Activated naive CD8-positive, alpha-beta T cell (primary cell): ENCODE data around the gene CFAP65.

Experiments
- H3K27ac Mint-ChIP-seq: one replicate; pipeline ENCODE4 v1.8.0; 2021; ENCODE audit warnings: mixed read lengths
- H3K27me3 Mint-ChIP-seq: one replicate; pipeline ENCODE4 v1.8.0; 2021; ENCODE audit warnings: mixed read lengths
- H3K36me3 Mint-ChIP-seq: one replicate; pipeline ENCODE4 v1.8.0; 2021; ENCODE audit warnings: mixed read lengths
- H3K4me1 Mint-ChIP-seq: one replicate; pipeline ENCODE4 v1.8.0; 2021; ENCODE audit warnings: low read depth, mixed read lengths
- H3K4me3 Mint-ChIP-seq: one replicate; pipeline ENCODE4 v1.8.0; 2021; ENCODE audit warnings: mild to moderate bottlenecking, mixed read lengths
- H3K9me3 Mint-ChIP-seq: one replicate; pipeline ENCODE4 v1.8.0; 2021; ENCODE audit warnings: low read depth, mixed read lengths

Gene CFAP65

DNA sequence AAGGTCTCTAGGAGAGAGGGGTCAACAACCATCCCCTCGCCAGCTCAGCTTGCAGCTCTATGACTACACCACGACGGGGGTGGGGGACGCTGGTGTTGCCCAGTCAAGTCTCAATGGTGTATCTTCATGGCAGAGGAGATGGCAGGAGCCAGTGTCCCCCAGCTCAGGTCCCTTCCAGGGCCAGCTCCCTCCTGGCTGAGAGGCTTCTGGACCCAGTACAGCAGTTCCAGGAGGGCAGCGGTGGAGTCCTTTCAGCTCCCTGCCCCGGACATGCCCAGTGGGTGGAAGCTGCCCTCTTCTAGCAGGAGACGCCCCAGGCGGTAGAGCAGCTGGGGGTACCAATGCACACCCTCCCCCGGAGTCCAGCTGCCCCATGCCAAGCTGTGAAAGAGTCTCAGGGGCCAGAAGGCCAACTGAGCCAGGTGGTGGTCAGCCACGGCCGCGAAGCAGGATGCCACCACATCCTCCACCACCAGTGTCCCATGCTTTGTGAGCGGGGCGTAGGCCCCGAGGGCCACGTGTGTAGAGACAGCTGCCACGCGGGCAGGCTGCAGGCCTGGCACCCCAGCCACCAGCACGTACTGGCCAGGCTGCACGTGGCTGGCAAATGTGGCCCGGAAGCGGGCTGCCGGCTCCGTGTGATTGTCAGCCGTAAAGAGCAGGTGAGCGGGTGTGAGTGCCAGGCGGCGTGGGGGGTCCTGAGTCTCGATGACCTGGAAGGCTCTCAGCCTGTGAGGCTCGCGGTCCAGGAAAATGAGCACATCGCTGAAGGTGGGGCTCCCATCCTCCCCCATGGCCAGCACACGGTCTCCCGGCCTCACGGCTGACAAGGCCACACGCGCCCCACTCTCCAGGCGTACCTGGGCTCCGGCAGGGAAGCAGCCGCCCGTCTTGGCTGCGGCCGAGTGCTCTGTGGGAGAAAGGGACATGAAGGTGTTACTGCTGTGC is 13.9 kb upstream of the CFAP65 start:
- Mint-ChIP-seq H3K9me3 (no peaks in the 10 kb centered on the region), H3K36me3 (no peaks in the 10 kb centered on the region), H3K27ac (no peak overlapping the region), H3K27me3 (peaks cover 30% of the 10 kb centered on the region), H3K4me3 (no peak overlapping the region), H3K4me1 (peaks cover 18% of the 10 kb centered on the region)

DNA sequence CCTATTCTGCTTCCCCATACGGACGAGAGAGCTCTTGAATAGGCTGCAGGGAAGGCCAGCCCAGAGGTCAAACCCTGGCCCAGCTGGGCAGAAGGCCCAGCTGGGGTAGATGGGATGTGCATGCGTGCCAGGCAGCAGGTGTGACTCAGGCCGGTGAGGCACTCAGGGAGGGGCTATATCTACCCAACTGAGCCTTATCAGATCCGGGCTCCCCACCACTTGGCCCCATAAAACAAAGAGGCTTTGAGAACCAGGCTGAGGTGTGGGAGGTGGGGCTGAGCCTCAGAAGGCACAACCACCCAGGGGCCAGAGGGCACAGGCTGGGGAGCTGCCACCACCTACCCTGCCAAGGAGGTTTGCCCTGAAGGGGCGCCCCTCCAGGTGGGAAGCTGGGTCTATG is 8.0 kb upstream of the CFAP65 start:
- no peak overlapping the region for H3K4me3 Mint-ChIP-seq
- H3K36me3 Mint-ChIP-seq = no peaks in the 10 kb centered on the region
- no peaks in the 10 kb centered on the region for H3K4me1 Mint-ChIP-seq
- no peaks in the 10 kb centered on the region for H3K9me3 Mint-ChIP-seq
- H3K27me3 Mint-ChIP-seq = peaks cover 46% of the 10 kb centered on the region
- no peak overlapping the region for H3K27ac Mint-ChIP-seq

DNA sequence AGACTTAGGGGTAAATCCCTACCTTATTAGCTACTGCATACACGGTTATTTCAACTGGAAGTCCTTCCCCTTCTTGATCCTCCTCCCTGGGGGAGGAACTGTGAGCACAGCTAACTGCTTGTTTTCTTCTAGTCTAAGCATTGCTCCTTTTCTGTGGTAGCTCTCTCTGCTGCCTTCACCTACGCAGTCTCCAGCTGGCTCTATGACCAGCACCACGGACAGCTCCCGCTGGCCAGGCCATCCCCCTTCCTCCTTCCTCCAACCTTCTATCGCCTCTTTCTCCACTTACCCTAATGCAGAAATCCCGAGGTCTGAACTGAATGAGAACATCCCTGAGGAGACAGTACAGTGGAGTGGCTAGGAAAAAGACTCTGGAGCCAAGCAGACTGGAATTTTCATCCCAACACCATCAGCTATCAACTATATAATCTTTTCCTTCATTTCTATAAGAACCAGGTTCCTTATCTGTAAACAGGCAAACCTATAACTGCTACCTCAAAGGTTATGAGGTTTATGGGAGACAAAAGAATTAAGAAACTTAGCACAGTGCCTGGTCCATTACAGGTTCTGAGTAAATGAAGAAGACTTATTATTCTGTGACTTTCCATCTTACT is 4.7 kb upstream of the CFAP65 start:
- no peak overlapping the region for H3K4me3 Mint-ChIP-seq
- no peak overlapping the region for H3K27ac Mint-ChIP-seq
- peaks cover 6% of the 10 kb centered on the region for H3K4me1 Mint-ChIP-seq
- no peaks in the 10 kb centered on the region for H3K9me3 Mint-ChIP-seq
- H3K36me3 Mint-ChIP-seq = no peaks in the 10 kb centered on the region
- H3K27me3 Mint-ChIP-seq = peaks cover 51% of the 10 kb centered on the region

DNA sequence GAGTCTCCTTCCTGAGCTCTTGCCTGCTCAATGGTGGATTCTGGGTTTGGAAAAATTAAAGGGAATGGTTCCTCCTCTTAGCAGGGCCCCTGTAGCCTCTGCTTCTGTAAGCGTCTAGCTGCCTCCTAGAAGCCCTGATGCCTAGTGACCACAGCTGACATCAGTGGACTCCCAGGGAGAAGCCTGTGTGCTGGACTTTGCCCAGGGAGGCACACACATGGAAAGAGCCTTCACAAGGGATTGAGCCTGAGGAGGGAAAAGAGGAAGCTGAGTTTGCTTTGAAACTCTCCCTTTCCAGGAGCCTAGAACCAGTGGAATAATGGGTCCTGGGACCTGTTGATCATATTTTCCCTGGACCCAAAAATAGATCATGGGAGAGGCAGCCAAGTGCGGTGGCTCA is 1.4 kb upstream of the CFAP65 start:
- Mint-ChIP-seq H3K27ac (no peak overlapping the region), H3K4me1 (peaks cover 6% of the 10 kb centered on the region), H3K36me3 (no peaks in the 10 kb centered on the region), H3K9me3 (no peaks in the 10 kb centered on the region), H3K27me3 (peaks cover 39% of the 10 kb centered on the region), H3K4me3 (no peak overlapping the region)

DNA sequence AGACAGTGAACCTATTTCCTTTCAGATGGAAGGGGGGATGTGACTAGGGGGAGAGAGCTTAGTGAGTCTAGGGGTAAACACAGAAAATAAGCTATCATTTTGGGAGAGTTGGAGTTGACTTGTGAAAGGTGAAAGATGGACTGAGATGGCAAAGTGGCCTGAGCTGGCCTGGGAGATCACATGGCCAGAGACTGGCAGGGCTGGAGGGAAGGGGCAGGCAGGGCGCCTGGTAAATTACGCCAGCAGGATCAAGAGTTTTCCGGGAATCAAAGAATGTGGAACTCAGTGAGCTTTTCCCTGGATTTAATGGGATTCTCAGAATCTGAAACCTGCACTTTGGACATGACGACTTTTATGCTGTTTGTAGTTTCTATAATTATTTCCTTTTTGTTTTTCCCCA is 841 bp upstream of the CFAP65 start:
- Mint-ChIP-seq H3K4me3 (no peak overlapping the region), H3K27me3 (peaks cover 35% of the 10 kb centered on the region), H3K4me1 (peaks cover 6% of the 10 kb centered on the region), H3K9me3 (no peaks in the 10 kb centered on the region), H3K27ac (no peak overlapping the region), H3K36me3 (no peaks in the 10 kb centered on the region)

DNA sequence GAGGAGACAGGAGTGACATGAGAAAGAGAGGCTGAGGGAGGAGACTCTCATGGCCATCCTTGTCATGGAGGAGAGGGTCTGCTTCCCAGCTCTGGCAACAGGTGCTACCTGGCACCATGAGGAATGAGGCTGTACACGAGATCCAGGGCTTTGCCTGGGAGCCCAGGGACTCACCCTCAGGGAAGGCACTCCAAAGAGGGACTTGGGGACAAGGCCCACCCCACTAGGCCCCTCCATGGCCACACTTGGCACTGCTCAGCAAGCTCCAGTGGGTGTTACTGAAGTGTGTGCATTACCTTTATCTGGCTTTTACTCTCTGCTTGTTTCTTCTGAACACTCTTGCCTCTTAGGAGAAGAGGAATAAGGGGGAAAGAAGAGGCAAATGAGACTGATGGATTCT is 2.7 kb downstream of the CFAP65 start:
- Mint-ChIP-seq H3K4me1 (peaks cover 6% of the 10 kb centered on the region), H3K9me3 (no peaks in the 10 kb centered on the region), H3K27me3 (peaks cover 29% of the 10 kb centered on the region), H3K36me3 (no peaks in the 10 kb centered on the region), H3K4me3 (no peak overlapping the region), H3K27ac (no peak overlapping the region)

DNA sequence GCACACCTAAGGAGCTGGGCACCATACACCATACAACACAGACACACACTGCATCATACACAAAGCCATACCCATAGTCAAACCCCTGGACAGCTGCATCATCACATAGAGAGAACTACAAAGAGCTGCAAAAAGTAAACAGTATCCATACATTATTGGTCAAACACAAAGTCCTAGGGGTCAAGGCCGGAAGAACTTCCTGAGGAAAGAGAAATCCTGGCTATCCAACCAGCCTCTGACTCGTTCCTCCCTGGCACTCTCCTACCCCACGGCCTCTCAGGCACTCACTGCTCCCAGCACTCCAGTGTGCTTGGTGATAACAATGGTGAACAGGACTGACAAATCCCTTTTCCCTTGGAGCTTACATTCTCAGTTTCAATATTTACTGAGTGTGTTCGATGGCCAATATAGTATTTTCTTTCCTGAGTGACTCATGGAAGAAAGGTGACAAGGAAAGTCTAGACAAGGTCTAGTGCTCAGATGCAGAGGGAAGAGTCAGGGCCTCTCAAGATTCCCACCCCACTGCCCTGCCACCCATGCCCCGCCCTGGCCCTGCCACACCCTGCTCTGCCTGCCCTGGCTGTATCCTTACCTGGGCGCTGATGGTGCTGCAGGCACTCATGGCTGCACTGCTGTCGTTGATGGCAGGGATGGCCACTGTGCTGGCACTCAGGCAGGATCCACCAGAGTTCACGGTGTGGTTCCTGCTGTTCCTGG is 3.4 kb downstream of the CFAP65 start:
- Mint-ChIP-seq H3K27me3 (peaks cover 28% of the 10 kb centered on the region), H3K27ac (no peak overlapping the region), H3K36me3 (no peaks in the 10 kb centered on the region)

DNA sequence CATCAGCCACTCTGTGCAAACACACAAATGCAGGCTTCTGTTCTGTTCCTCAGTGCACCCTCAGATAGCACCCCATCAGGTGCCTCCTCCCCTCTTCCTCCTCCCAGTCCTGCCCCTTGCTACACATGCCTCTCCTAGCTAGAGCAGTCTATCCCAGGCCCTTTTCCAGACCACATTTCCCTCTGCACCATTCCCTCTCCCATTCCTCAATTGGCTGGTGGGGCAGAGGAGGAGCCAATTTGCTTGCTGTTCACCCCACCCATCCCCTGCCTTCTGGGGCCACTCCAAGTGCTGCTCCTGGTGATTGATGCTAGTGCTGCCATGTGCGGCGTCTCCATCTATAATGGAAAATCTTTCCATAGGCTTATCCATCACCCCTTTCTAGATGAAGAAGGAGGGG is 5.4 kb downstream of the CFAP65 start:
- no peak overlapping the region for H3K27ac Mint-ChIP-seq
- H3K9me3 Mint-ChIP-seq = no peaks in the 10 kb centered on the region
- H3K4me1 Mint-ChIP-seq = no peaks in the 10 kb centered on the region
- peaks cover 22% of the 10 kb centered on the region for H3K27me3 Mint-ChIP-seq
- no peaks in the 10 kb centered on the region for H3K36me3 Mint-ChIP-seq
- no peak overlapping the region for H3K4me3 Mint-ChIP-seq

More for the DNA sequence above, 3.4 kb downstream of the CFAP65 start:
- Mint-ChIP-seq H3K4me3 (no peak overlapping the region), H3K4me1 (peaks cover 6% of the 10 kb centered on the region), H3K9me3 (no peaks in the 10 kb centered on the region)

DNA sequence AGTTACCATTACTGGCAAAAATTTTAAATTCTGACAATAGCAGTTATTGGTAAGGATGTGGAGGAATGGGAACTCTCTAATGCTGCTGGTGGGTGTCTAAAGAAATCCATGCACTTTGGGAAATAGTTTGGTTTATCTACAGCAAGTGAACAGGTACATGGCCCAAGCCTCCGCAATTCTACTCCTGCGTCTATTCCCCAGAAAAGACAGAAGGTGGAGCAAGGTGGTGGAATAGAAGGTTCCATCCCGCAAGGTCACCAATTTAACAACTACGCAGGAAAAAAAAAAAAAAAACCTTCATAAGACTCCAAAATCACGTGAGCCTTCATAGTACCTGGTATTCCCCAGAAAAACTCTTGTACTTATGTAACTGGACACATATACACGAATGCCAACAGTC is 6.5 kb downstream of the CFAP65 start:
- Mint-ChIP-seq H3K27me3 (peaks cover 18% of the 10 kb centered on the region), H3K4me3 (no peak overlapping the region), H3K36me3 (no peaks in the 10 kb centered on the region), H3K27ac (no peak overlapping the region), H3K4me1 (no peaks in the 10 kb centered on the region), H3K9me3 (no peaks in the 10 kb centered on the region)

DNA sequence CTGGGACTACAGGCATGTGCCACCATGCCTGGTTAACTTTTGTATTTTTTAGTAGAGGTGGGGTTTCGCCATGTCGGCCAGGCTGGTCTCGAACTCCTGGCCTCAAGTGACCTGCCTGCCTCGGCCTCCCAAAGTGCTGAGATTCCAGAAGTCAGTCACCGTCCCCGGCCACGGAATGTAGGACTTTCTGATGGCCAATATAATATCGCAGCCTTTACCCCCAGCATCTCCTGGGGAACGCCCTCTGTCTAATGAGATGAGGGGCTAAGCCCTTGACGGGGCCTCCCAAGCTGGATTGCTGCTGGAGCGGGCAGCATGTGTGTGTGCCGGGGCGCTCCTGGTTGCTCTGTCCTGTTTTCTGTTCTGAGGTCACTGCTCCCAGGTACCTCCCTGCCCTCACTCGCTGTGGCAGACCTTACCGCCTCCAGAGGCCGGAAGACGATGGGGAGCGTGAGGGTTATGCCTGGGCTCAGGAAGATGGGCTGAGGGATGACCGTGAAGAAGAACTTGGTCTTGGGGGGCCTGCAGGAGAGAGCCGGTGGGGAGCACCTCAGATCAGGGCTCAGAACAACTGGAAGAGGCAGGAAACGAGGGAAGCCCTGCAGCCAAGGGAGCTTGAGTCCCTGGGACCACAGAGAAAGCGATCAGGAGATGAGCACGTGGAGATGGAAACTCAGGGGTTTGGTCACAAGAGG is 9.1 kb downstream of the CFAP65 start:
- peaks cover 13% of the 10 kb centered on the region for H3K27me3 Mint-ChIP-seq
- no peaks in the 10 kb centered on the region for H3K36me3 Mint-ChIP-seq
- H3K27ac Mint-ChIP-seq = no peak overlapping the region
- no peak overlapping the region for H3K4me3 Mint-ChIP-seq
- H3K4me1 Mint-ChIP-seq = no peaks in the 10 kb centered on the region
- H3K9me3 Mint-ChIP-seq = no peaks in the 10 kb centered on the region

DNA sequence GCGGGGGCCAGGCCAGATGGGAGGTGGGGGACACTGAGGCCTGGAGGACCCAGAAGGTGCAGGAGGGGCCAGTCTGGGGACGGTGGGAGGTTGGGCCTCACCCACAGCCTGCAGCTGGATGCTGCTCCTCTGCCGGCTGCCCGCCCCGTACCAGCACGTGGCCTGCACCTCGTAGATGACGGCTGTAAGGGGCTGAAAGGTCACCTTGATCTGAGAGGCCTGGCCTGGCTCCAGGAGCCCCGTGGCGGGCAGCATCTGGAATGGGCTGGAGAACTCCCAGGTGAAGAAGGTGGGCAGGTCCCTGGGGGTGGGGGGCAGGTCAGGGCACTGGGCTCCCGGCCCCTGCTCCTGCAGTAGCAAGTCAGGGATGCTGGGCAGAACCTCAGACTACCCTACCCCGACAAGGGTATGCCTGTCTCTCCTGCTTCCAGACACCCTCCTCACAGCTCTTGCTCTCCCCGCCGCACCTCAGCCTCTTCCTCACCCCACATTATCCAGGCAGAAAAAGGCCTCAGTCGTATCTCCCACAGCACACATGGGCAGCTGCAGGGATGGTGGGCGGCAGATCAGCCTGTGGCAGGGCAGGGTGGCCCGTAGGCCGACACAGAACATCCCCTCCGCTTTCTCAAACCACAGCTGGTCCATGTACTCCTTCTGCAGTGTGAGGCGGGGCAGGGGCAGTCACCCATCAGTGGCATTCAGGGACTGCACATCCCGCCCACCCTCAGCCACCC is 10.1 kb downstream of the CFAP65 start:
- Mint-ChIP-seq H3K4me3 (no peak overlapping the region), H3K4me1 (no peaks in the 10 kb centered on the region)

DNA sequence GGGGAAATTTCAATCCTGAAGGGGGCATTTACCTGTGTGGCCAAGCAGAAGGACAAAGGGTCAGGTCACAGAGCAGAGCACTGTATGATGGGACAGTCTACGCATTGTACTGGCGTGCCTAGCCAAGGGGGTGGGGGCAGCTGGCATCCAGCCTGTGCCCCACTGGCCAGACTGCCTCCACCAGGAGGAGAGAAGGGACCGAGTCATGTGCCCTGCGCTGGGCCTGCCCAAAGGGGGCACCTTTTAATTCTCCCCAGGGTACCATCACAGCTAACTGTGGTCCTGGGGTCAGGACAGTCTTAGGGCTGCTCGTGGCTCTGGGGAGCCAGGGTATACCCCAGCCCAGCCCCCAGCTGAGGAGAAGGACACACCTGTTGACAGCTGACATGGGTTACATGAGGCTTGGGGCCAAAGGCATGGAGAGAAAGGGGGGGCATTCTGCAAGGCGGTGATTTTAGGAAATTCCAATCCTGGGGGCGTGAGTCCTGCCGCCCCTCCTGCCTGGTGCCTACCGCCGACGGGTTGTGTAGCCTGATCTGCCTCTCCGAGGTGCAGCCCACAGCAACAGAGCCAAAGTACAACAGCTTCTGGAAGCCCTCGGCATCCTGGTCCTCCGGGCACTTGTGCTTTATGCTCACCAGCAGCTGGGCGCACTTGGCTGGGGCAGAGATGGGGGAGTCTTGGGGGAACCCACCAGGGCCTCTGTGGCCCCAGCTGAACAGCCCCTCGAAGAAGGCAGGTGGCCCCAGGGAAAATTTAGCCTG is 11.0 kb downstream of the CFAP65 start:
- Mint-ChIP-seq H3K27me3 (peaks cover 10% of the 10 kb centered on the region), H3K4me3 (no peak overlapping the region), H3K9me3 (no peaks in the 10 kb centered on the region), H3K4me1 (no peaks in the 10 kb centered on the region), H3K27ac (no peak overlapping the region), H3K36me3 (no peaks in the 10 kb centered on the region)

More for the DNA sequence above, 10.1 kb downstream of the CFAP65 start:
- no peaks in the 10 kb centered on the region for H3K9me3 Mint-ChIP-seq
- H3K36me3 Mint-ChIP-seq = no peaks in the 10 kb centered on the region
- H3K27ac Mint-ChIP-seq = no peak overlapping the region
- H3K27me3 Mint-ChIP-seq = peaks cover 10% of the 10 kb centered on the region

DNA sequence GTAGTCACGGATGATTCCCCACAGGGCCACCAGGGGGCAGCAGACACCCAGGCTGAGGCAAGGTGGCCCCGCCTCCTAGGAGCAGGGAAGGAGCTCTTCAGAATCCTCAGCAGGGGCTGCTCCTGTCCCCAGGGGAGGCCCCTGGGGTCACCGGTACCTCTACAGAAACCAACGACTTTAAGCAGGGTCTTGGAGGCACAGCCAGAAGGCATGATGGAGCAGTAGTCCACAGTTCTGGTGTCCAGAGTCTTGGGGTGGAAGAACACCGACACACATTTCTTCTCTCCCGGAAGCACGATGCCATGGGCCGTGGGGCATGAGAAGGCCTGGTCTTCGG is 11.5 kb downstream of the CFAP65 start:
- Mint-ChIP-seq H3K27me3 (peaks cover 10% of the 10 kb centered on the region), H3K27ac (no peak overlapping the region), H3K36me3 (no peaks in the 10 kb centered on the region), H3K9me3 (no peaks in the 10 kb centered on the region), H3K4me1 (no peaks in the 10 kb centered on the region), H3K4me3 (no peak overlapping the region)
